Osteoblast (primary cell): ENCODE measurements around the gene CCDC50. TPM values are rescaled to one million over a fixed set of nuclear protein-coding genes. Genes with fewer than 3 reads are reported as not detected.
A peak's percentile ranks its signal among the peaks of the same experiment; 100 is the strongest.

Experiments used
- DNase-seq: peaks from one replicate; pipeline ENCODE4 v3.0.0; 2011; ENCODE audit warnings: low spot score, mixed read lengths; ENCODE audit not compliant: insufficient read length; ENCODE audit errors: missing footprints
- H2AFZ ChIP-seq: 2 replicates; pipeline ENCODE4 v1.6.0; 2011; ENCODE audit warnings: mild to moderate bottlenecking, low read length
- H3K27ac ChIP-seq: 2 replicates; pipeline ENCODE4 v1.5.1; 2011; ENCODE audit warnings: mild to moderate bottlenecking, low read depth, low read length, moderate library complexity
- H3K27me3 ChIP-seq: 2 replicates; pipeline ENCODE4 v1.6.0; 2012; ENCODE audit warnings: mild to moderate bottlenecking, control low read depth, inconsistent platforms, low read length, moderate library complexity; ENCODE audit not compliant: insufficient read depth
- H3K36me3 ChIP-seq: 2 replicates; pipeline ENCODE4 v1.5.1; 2011; ENCODE audit warnings: mild to moderate bottlenecking, low read length, control low read depth, moderate library complexity; ENCODE audit not compliant: insufficient read depth
- H3K4me1 ChIP-seq: 2 replicates; pipeline ENCODE4 v1.5.1; 2011; ENCODE audit warnings: mild to moderate bottlenecking, low read length, control low read depth, moderate library complexity; ENCODE audit not compliant: insufficient read depth
- H3K4me2 ChIP-seq: 2 replicates; pipeline ENCODE4 v1.6.0; 2011; ENCODE audit warnings: mild to moderate bottlenecking, low read length; ENCODE audit not compliant: insufficient read depth
- H3K4me3 ChIP-seq: fragments of 200-600 bp; sonication (generic); 3 replicates; pipeline ENCODE4 v1.5.1; 2012; ENCODE audit warnings: mild to moderate bottlenecking, low read length, inconsistent platforms; ENCODE audit not compliant: insufficient read depth
- H3K79me2 ChIP-seq: 2 replicates; pipeline ENCODE4 v1.6.0; 2012; ENCODE audit warnings: mild to moderate bottlenecking, low read length, control low read depth, inconsistent platforms; ENCODE audit not compliant: insufficient read depth
- H3K9me3 ChIP-seq: 2 replicates; pipeline ENCODE4 v1.5.1; 2011; ENCODE audit warnings: low read depth, low read length, control low read depth
- H4K20me1 ChIP-seq: 2 replicates; pipeline ENCODE4 v1.6.0; 2012; ENCODE audit warnings: mild to moderate bottlenecking, low read length, control low read depth; ENCODE audit not compliant: insufficient read depth
- CTCF ChIP-seq: IDR thresholded peaks from 2 replicates; pipeline ENCODE4 v1.5.1; 2011; ENCODE audit warnings: mild to moderate bottlenecking, low read depth, low read length, moderate library complexity; ENCODE audit errors: extremely low read depth
- total RNA-seq: library from RNA; depleted of rRNA; stranded (reverse); fragments of >200 nt; gene quantifications from 2 replicates; pipeline ENCODE4 v1.2.3, GENCODE V29; 2012

The CCDC50 gene
- total RNA-seq, 1 donor, result 78.2 TPM

GRCh38 chr3:191417457-191417729, 88.2 kb downstream of the CCDC50 start:
- no peak overlapping the region for H3K27ac ChIP-seq
- H3K27me3 ChIP-seq, result no peaks in the 10 kb centered on the region
- DNase-seq, result no peak
- H3K4me2 ChIP-seq, result peak overlapping the region; percentile 12
- H2AFZ ChIP-seq, result no peak overlapping the region
- no peaks in the 10 kb centered on the region for H4K20me1 ChIP-seq
- no peaks in the 10 kb centered on the region for H3K79me2 ChIP-seq
- H3K36me3 ChIP-seq, result no peaks in the 10 kb centered on the region
- H3K4me3 ChIP-seq, result no peak overlapping the region
- no peak for TF ChIP-seq CTCF
- H3K4me1 ChIP-seq, result peaks cover 5% of the 10 kb centered on the region
- no peaks in the 10 kb centered on the region for H3K9me3 ChIP-seq

GRCh38 chr3:191420771-191421170, 91.6 kb downstream of the CCDC50 start:
- H3K4me3 ChIP-seq, result no peak overlapping the region
- H2AFZ ChIP-seq, result no peak overlapping the region
- H3K27me3 ChIP-seq, result no peaks in the 10 kb centered on the region
- H3K79me2 ChIP-seq, result no peaks in the 10 kb centered on the region
- no peak overlapping the region for H3K4me2 ChIP-seq
- no peaks in the 10 kb centered on the region for H3K9me3 ChIP-seq
- H4K20me1 ChIP-seq, result no peaks in the 10 kb centered on the region
- H3K27ac ChIP-seq, result no peak overlapping the region
- no peak for DNase-seq
- H3K36me3 ChIP-seq, result no peaks in the 10 kb centered on the region
- no peaks in the 10 kb centered on the region for H3K4me1 ChIP-seq
- TF ChIP-seq CTCF, result no peak

GRCh38 chr3:191424881-191425280, 95.7 kb downstream of the CCDC50 start:
- H3K4me1 ChIP-seq, result no peaks in the 10 kb centered on the region
- no peaks in the 10 kb centered on the region for H3K79me2 ChIP-seq
- H4K20me1 ChIP-seq, result no peaks in the 10 kb centered on the region
- H3K4me3 ChIP-seq, result no peak overlapping the region
- DNase-seq, result no peak
- no peak for TF ChIP-seq CTCF
- no peaks in the 10 kb centered on the region for H3K27me3 ChIP-seq
- H3K27ac ChIP-seq, result no peak overlapping the region
- H3K4me2 ChIP-seq, result no peak overlapping the region
- H2AFZ ChIP-seq, result no peak overlapping the region
- H3K9me3 ChIP-seq, result no peaks in the 10 kb centered on the region
- H3K36me3 ChIP-seq, result no peaks in the 10 kb centered on the region

- Histone ChIP-seq H3K4me2 (no peak overlapping the region), H2AFZ (no peak overlapping the region), H3K27me3 (no peaks in the 10 kb centered on the region), H3K79me2 (no peaks in the 10 kb centered on the region), H3K4me3 (no peak overlapping the region), H3K27ac (no peak overlapping the region), H3K9me3 (no peaks in the 10 kb centered on the region), H3K36me3 (no peaks in the 10 kb centered on the region), H3K4me1 (no peaks in the 10 kb centered on the region), H4K20me1 (no peaks in the 10 kb centered on the region)
- no peak for DNase-seq
- no peak for TF ChIP-seq CTCF
Measured at GRCh38 chr3:191425322-191425734, 96.1 kb downstream of the CCDC50 start.
